Fibroblast of lung (primary cell): ENCODE measurements around the gene BCL6.

Experiments used
- EZH2 ChIP-seq: IDR thresholded peaks from 2 replicates; pipeline ENCODE4 v1.5.1; 2012; ENCODE audit warnings: low read length, control low read depth, mild to moderate bottlenecking; ENCODE audit errors: missing control alignments
- TF ChIP-seq, protein P1 (sequence below), 2 donors: IDR thresholded peaks in 1 of 2; conservative IDR thresholded peaks in 1 of 2; 1 replicate in 1 of 2; 2 replicates in 1 of 2; pipeline ENCODE4 v1.5.1; 2011 to 2012; ENCODE audit warnings: low read length in 2 of 2, control low read depth in 1 of 2, inconsistent platforms in 1 of 2, low read depth in 1 of 2, mild to moderate bottlenecking in 1 of 2

DNA sequence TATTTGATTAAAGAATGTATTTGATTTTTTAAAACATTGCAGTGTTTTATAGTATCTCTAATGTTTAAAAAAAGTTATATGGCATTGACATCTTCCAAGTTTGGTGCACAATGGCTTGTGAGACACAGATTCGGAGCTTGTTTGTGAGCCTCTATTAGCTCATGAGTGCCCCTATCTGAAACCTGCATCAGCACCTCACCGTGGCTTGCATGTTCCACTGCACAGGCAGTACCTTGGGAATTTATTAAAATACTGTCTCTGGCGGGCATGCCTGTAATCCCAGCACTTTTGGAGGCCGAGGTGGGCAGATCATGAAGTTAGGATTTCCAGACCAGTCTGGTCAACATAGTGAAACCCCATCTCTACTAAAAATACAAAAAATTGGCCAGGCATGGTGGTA lies 36.1 kb downstream of the BCL6 start:
- TF ChIP-seq, protein P1, sequence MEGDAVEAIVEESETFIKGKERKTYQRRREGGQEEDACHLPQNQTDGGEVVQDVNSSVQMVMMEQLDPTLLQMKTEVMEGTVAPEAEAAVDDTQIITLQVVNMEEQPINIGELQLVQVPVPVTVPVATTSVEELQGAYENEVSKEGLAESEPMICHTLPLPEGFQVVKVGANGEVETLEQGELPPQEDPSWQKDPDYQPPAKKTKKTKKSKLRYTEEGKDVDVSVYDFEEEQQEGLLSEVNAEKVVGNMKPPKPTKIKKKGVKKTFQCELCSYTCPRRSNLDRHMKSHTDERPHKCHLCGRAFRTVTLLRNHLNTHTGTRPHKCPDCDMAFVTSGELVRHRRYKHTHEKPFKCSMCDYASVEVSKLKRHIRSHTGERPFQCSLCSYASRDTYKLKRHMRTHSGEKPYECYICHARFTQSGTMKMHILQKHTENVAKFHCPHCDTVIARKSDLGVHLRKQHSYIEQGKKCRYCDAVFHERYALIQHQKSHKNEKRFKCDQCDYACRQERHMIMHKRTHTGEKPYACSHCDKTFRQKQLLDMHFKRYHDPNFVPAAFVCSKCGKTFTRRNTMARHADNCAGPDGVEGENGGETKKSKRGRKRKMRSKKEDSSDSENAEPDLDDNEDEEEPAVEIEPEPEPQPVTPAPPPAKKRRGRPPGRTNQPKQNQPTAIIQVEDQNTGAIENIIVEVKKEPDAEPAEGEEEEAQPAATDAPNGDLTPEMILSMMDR (conservative IDR thresholded peaks at IDR 0.05 in 1 of 2, IDR thresholded peaks at IDR 0.05 in 1 of 2; ENCODE audit: low read depth in 1 of 2, low read length in 2 of 2): peak in 1 of 2 donors; percentile 11
- TF ChIP-seq EZH2: no peak
